ENCODE results near the gene CACNA1C.

Gene CACNA1C

GRCh38 chr12:2514038-2514340, 461.2 kb downstream of the CACNA1C start:
- DNase-seq (ENCODE audit: low read depth) = no peak
- no peak for TF ChIP-seq CTCF (IDR thresholded peaks at IDR 0.05; ENCODE audit: low read depth, low read length, missing control alignments)
- no peak overlapping the region for H3K4me3 ChIP-seq (ENCODE audit: low read depth, low read length)
- in situ Hi-C loops (cut with HindIII; ENCODE audit: low sequenced_read_pairs) = no loop called here

- TF ChIP-seq CTCF (IDR thresholded peaks at IDR 0.05; ENCODE audit: low read depth, low read length, missing control alignments) = no peak
- no peak overlapping the region for H3K4me3 ChIP-seq (ENCODE audit: low read depth, low read length)
- DNase-seq (ENCODE audit: low read depth) = no peak
- in situ Hi-C loops (cut with HindIII; ENCODE audit: low sequenced_read_pairs) = no loop called here
These were observed 468.0 kb downstream of the CACNA1C start for GRCh38 chr12:2520722-2521246.

- in situ Hi-C loops (cut with HindIII; ENCODE audit: low sequenced_read_pairs) = no loop called here
These were observed 470.5 kb downstream of the CACNA1C start for GRCh38 chr12:2523317-2523716.

GRCh38 chr12:2523844-2524243, 471.1 kb downstream of the CACNA1C start:
- no peak for DNase-seq (ENCODE audit: low read depth)
- no peak overlapping the region for H3K4me3 ChIP-seq (ENCODE audit: low read depth, low read length)
- no peak for TF ChIP-seq CTCF (IDR thresholded peaks at IDR 0.05; ENCODE audit: low read depth, low read length, missing control alignments)
- in situ Hi-C loops (cut with HindIII; ENCODE audit: low sequenced_read_pairs) = no loop called here

More at GRCh38 chr12:2523317-2523716, 470.5 kb downstream of the CACNA1C start:
- no peak for TF ChIP-seq CTCF (IDR thresholded peaks at IDR 0.05; ENCODE audit: low read depth, low read length, missing control alignments)
- no peak overlapping the region for H3K4me3 ChIP-seq (ENCODE audit: low read depth, low read length)
- no peak for DNase-seq (ENCODE audit: low read depth)

- DNase-seq (ENCODE audit: low read depth) = no peak
- TF ChIP-seq CTCF (IDR thresholded peaks at IDR 0.05; ENCODE audit: low read depth, low read length, missing control alignments) = no peak
- in situ Hi-C loops (cut with HindIII; ENCODE audit: low sequenced_read_pairs) = no loop called here
- H3K4me3 ChIP-seq (ENCODE audit: low read depth, low read length) = no peak overlapping the region
These were observed 473.6 kb downstream of the CACNA1C start for GRCh38 chr12:2526371-2526770.

GRCh38 chr12:2528001-2528400, 475.2 kb downstream of the CACNA1C start:
- no peak overlapping the region for H3K4me3 ChIP-seq (ENCODE audit: low read depth, low read length)
- in situ Hi-C loops (cut with HindIII; ENCODE audit: low sequenced_read_pairs) = no loop called here
- TF ChIP-seq CTCF (IDR thresholded peaks at IDR 0.05; ENCODE audit: low read depth, low read length, missing control alignments) = no peak
- DNase-seq (ENCODE audit: low read depth) = no peak

- DNase-seq (ENCODE audit: low read depth) = no peak
- H3K4me3 ChIP-seq (ENCODE audit: low read depth, low read length) = no peak overlapping the region
- in situ Hi-C loops (cut with HindIII; ENCODE audit: low sequenced_read_pairs) = no loop called here
- no peak for TF ChIP-seq CTCF (IDR thresholded peaks at IDR 0.05; ENCODE audit: low read depth, low read length, missing control alignments)
These were observed 477.0 kb downstream of the CACNA1C start for GRCh38 chr12:2529807-2530206.
